Glutamatergic neuron (in vitro differentiated cells): Measurements from ENCODE around the gene CARD6. TPM values are rescaled to one million over a fixed set of nuclear protein-coding genes. Genes with fewer than 3 reads are reported as not detected.

Experiments
- DNase-seq: peaks from one replicate; pipeline ENCODE4 v3.0.0; 2022
- H3K27ac Mint-ChIP-seq: one replicate; pipeline ENCODE4 v1.8.0; 2020; ENCODE audit warnings: mild to moderate bottlenecking, mixed read lengths, inconsistent platforms; ENCODE audit not compliant: unreplicated experiment
- H3K27me3 Mint-ChIP-seq: one replicate; pipeline ENCODE4 v1.8.0; 2020; ENCODE audit warnings: mild to moderate bottlenecking, moderate library complexity, mixed read lengths, inconsistent platforms; ENCODE audit not compliant: unreplicated experiment
- H3K36me3 Mint-ChIP-seq: one replicate; pipeline ENCODE4 v1.8.0; 2020; ENCODE audit warnings: mild to moderate bottlenecking, mixed read lengths, inconsistent platforms; ENCODE audit not compliant: unreplicated experiment
- H3K4me1 Mint-ChIP-seq: one replicate; pipeline ENCODE4 v1.8.0; 2020; ENCODE audit warnings: mild to moderate bottlenecking, low read depth, mixed read lengths, inconsistent platforms; ENCODE audit not compliant: unreplicated experiment
- H3K4me3 Mint-ChIP-seq: one replicate; pipeline ENCODE4 v1.8.0; 2020; ENCODE audit warnings: mild to moderate bottlenecking, mixed read lengths, inconsistent platforms; ENCODE audit not compliant: unreplicated experiment
- H3K9me3 Mint-ChIP-seq: one replicate; pipeline ENCODE4 v1.8.0; 2020; ENCODE audit warnings: mild to moderate bottlenecking, moderate library complexity, mixed read lengths, inconsistent platforms; ENCODE audit not compliant: unreplicated experiment
- CTCF ChIP-seq: fragments of 200-600 bp; sonication (generic); IDR thresholded peaks from one replicate; pipeline ENCODE4 v1.5.0; 2021; ENCODE audit not compliant: partially characterized antibody, unreplicated experiment
- total RNA-seq: library from RNA; stranded (reverse); fragmentation: NEBNext Ultra II Directional; extraction: Animal tissue kit (Norgen Biotek cat#: 25700); gene quantifications from one replicate; pipeline ENCODE4 v1.2.1, GENCODE V29; 2021; ENCODE audit not compliant: unreplicated experiment

The CARD6 gene
- total RNA-seq, 1 donor from 2014 or later: not detected

GRCh38 chr5:40904205-40904993 is 63.2 kb downstream of the CARD6 start:
- TF ChIP-seq CTCF: peak; percentile 79

GRCh38 chr5:40904994-40905306 is 63.8 kb downstream of the CARD6 start:
- no peak overlapping the region for H3K27ac Mint-ChIP-seq
- no peaks in the 10 kb centered on the region for H3K9me3 Mint-ChIP-seq
- no peak for DNase-seq
- H3K4me1 Mint-ChIP-seq: no peaks in the 10 kb centered on the region
- H3K36me3 Mint-ChIP-seq: no peaks in the 10 kb centered on the region
- H3K27me3 Mint-ChIP-seq: peaks cover 2% of the 10 kb centered on the region
- TF ChIP-seq CTCF: no peak
- H3K4me3 Mint-ChIP-seq: no peak overlapping the region

More at GRCh38 chr5:40904205-40904993, 63.2 kb downstream of the CARD6 start:
- Mint-ChIP-seq H3K9me3 (no peaks in the 10 kb centered on the region), H3K27ac (no peak overlapping the region), H3K4me1 (no peaks in the 10 kb centered on the region), H3K4me3 (no peak overlapping the region), H3K27me3 (peaks cover 2% of the 10 kb centered on the region), H3K36me3 (no peaks in the 10 kb centered on the region)
- DNase-seq: peak; percentile 59

- Mint-ChIP-seq H3K4me1 (no peaks in the 10 kb centered on the region), H3K27ac (no peak overlapping the region), H3K9me3 (no peaks in the 10 kb centered on the region), H3K4me3 (no peak overlapping the region), H3K36me3 (no peaks in the 10 kb centered on the region), H3K27me3 (peaks cover 2% of the 10 kb centered on the region)
- no peak for DNase-seq
- no peak for TF ChIP-seq CTCF
Observed at GRCh38 chr5:40906351-40906751, 65.2 kb downstream of the CARD6 start.

GRCh38 chr5:40909264-40909663 is 68.1 kb downstream of the CARD6 start, which contains the start of gene C7:
Gene C7, plus strand, starts transcription at chr5:40909497. Its CDS starts 114 bp downstream, at chr5:40909611.
- no peaks in the 10 kb centered on the region for H3K36me3 Mint-ChIP-seq
- no peaks in the 10 kb centered on the region for H3K4me1 Mint-ChIP-seq
- H3K9me3 Mint-ChIP-seq: no peaks in the 10 kb centered on the region
- no peak for TF ChIP-seq CTCF
- H3K27me3 Mint-ChIP-seq: peaks cover 2% of the 10 kb centered on the region
- DNase-seq: no peak
- no peak within 1 kb of the TSS for H3K4me3 Mint-ChIP-seq
- no peak within 1 kb of the TSS for H3K27ac Mint-ChIP-seq

GRCh38 chr5:40909723-40910122 is 68.6 kb downstream of the CARD6 start:
- Mint-ChIP-seq H3K36me3 (no peaks in the 10 kb centered on the region), H3K4me1 (no peaks in the 10 kb centered on the region), H3K4me3 (no peak overlapping the region), H3K27ac (no peak overlapping the region), H3K27me3 (peaks cover 2% of the 10 kb centered on the region), H3K9me3 (no peaks in the 10 kb centered on the region)
- TF ChIP-seq CTCF: no peak
- DNase-seq: no peak
